Loucy (cell line): ENCODE data around the gene KRTAP3-1.

Experiments
- CTCF ChIP-seq: fragments of 200-600 bp; sonication (generic); conservative IDR thresholded peaks from 2 replicates; pipeline ENCODE4 v1.5.1; 2014; ENCODE audit warnings: mild to moderate bottlenecking, antibody characterized with exemption, low read length
- EZH2phosphoT487 ChIP-seq: fragments of 200-600 bp; IDR thresholded peaks from 2 replicates; pipeline ENCODE4 v1.6.1; 2018; ENCODE audit warnings: antibody characterized with exemption, mild to moderate bottlenecking, moderate library complexity, borderline replicate concordance

GRCh38 chr17:40980596-40980995, 28.3 kb downstream of the KRTAP3-1 start:
- TF ChIP-seq CTCF (no peak), EZH2phosphoT487 (no peak)
